Measurements from ENCODE around the gene DMD. TPM values are rescaled to one million over a fixed set of nuclear protein-coding genes. Genes with fewer than 3 reads are reported as not detected.

DMD gene
- total and polyA plus RNA-seq, 2 of the 8 experiments (the other 6 are each of a cell fraction or from before 2014, with no cell fraction given): 4.8 to 7.4 TPM

DNA sequence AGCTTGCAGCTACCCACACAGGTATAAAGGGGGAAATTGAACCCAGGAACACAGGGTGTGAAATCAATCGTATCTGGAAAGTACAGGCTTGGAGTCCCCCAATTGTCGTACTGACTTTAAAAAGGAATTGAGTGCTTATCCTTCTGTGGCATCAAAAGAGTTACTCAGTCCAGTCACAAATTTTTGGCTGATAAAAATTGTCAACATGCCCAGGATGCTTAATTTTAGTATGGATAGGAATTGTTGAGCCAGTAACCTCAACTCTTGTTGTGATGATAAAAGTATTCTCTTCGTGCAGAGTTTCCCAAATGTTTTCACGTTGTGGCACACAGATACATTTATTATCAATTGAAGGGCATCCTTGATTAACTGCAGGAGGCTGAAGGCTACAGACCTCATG, 2096.0 kb downstream of the DMD start:
- Histone ChIP-seq H2BK12ac (ENCODE audit: low read depth, low read length) (no peak overlapping the region), H2AFZ (ENCODE audit: low read length) (no peak overlapping the region), H4K5ac (ENCODE audit: insufficient read length, low read depth, low read length) (no peak overlapping the region), H3K27me3 (replicated peaks in 1 of 4; ENCODE audit: control insufficient read depth in 3 of 4, extremely low read depth in 1 of 4, insufficient read depth in 3 of 4, low read length in 3 of 4) (no peaks in the 10 kb centered on the region), H3K9me3 (ENCODE audit: insufficient read depth in 2 of 2, low read depth in 1 of 2, low read length in 1 of 2) (no peaks in the 10 kb centered on the region), H3K4me1 (replicated peaks in 1 of 4; ENCODE audit: control insufficient read depth in 3 of 4, insufficient read depth in 4 of 4, low read length in 3 of 4) (no peaks in the 10 kb centered on the region), H3K36me3 (ENCODE audit: control insufficient read depth in 2 of 4, insufficient read depth in 4 of 4, low read length in 3 of 4) (no peaks in the 10 kb centered on the region), H3K4ac (replicated peaks; ENCODE audit: insufficient read length, low read depth, low read length) (no peak overlapping the region), H2BK5ac (ENCODE audit: low read depth, low read length) (no peak overlapping the region), H3K79me1 (ENCODE audit: low read depth, low read length) (no peaks in the 10 kb centered on the region), H4K20me1 (replicated peaks in 1 of 2; ENCODE audit: control insufficient read depth in 1 of 2, insufficient read depth in 2 of 2, low read length in 2 of 2) (no peaks in the 10 kb centered on the region), H3K4me2 (ENCODE audit: insufficient read depth in 1 of 2, low read depth in 2 of 2, low read length in 2 of 2) (no peak overlapping the region), H2BK120ac (replicated peaks; ENCODE audit: low read depth, low read length) (no peak overlapping the region), H3K23ac (ENCODE audit: insufficient read length) (no peak overlapping the region), H3K4me3 (ENCODE audit: extremely low read depth in 1 of 4, insufficient read depth in 2 of 4, low read depth in 3 of 4, low read length in 4 of 4) (no peak overlapping the region), H3K79me2 (ENCODE audit: control insufficient read depth in 1 of 2, insufficient read depth in 2 of 2, low read length in 2 of 2) (no peaks in the 10 kb centered on the region), H4K8ac (ENCODE audit: extremely low read depth, insufficient read depth, low read length) (no peak overlapping the region), H2AK5ac (ENCODE audit: low read depth, low read length) (no peak overlapping the region), H2BK20ac (ENCODE audit: low read length) (no peak overlapping the region), H3K56ac (replicated peaks; ENCODE audit: insufficient read length, low read depth, low read length) (no peak overlapping the region), H4K91ac (replicated peaks; ENCODE audit: insufficient read length, low read length) (no peak overlapping the region), H3K14ac (ENCODE audit: insufficient read length) (no peak overlapping the region), H3K9ac (replicated peaks in 1 of 4; ENCODE audit: extremely low read depth in 1 of 4, low read depth in 3 of 4, low read length in 3 of 4) (no peak overlapping the region), H3K23me2 (ENCODE audit: low read depth, low read length) (no peaks in the 10 kb centered on the region), H2BK15ac (ENCODE audit: low read length) (no peak overlapping the region), H3K18ac (ENCODE audit: extremely low read depth, low read length) (no peak overlapping the region), H3K27ac (ENCODE audit: low read depth, low read length) (no peak overlapping the region)
- CTCF ChIA-PET (ENCODE audit: partially characterized antibody): no interaction called here
- POLR2A ChIA-PET (ENCODE audit: partially characterized antibody): no interaction called here
- TF ChIP-seq USF2 (IDR thresholded peaks at IDR 0.05; ENCODE audit: low read length) (no peak), SUZ12 (IDR thresholded peaks at IDR 0.05; ENCODE audit: low read length) (no peak), SIRT6 (IDR thresholded peaks at IDR 0.05; ENCODE audit: low read length) (no peak), BCL11A (IDR thresholded peaks at IDR 0.05; ENCODE audit: low read depth in 2 of 2, low read length in 2 of 2) (no peak), TBP (IDR thresholded peaks at IDR 0.05; ENCODE audit: low read depth, low read length) (no peak), RXRA (IDR thresholded peaks at IDR 0.05; ENCODE audit: insufficient read depth, low read depth, low read length) (no peak)
- TF ChIP-seq, protein P1, sequence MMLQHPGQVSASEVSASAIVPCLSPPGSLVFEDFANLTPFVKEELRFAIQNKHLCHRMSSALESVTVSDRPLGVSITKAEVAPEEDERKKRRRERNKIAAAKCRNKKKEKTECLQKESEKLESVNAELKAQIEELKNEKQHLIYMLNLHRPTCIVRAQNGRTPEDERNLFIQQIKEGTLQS (IDR thresholded peaks at IDR 0.05; ENCODE audit: insufficient read depth, low read depth, low read length): no peak
- DNase-seq (ENCODE audit: low read depth in 1 of 2, low spot score in 2 of 2) (no peak), FAIRE-seq (no peak)
- WGBS, 2 experiments (ENCODE audit: extremely low coverage in 1 of 2, insufficient coverage in 1 of 2, insufficient read length in 1 of 2, insufficient replicate concordance in 2 of 2, low coverage in 1 of 2, low lambda C conversion rate in 2 of 2, missing lambda C conversion rate in 1 of 2): 91% methylated on average over 4 of the region's 4 CpGs; no CpG with 5 or more reads in 1 of the 2 experiments

All from H1 (cell line).